Measurements from ENCODE around the gene EPHA3. TPM values are rescaled to one million over a fixed set of nuclear protein-coding genes. Genes with fewer than 3 reads are reported as not detected.
A peak's percentile ranks its signal among the peaks of the same experiment; 100 is the strongest.

EPHA3 gene
- total and polyA plus RNA-seq, 12 donors: 1.3 to 7.5 (median 4.4) TPM

DNA sequence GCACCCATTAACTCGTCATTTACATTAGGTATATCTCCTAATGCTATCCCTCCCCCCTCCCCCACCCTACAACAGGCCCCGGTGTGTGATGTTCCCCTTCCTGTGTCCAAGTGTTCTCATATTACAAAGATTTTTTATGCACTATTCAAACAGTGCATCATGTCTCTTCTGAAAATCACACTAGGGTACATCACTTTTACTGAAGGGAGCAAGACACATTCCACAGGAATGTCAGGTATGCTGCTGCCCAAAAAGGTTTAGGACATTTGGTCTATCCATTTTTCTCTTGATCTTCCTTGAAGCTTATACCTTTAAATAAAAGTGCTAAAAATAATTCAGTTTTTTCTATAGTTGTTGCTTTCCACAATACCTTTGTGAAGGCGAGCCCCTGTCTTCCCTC, 9.2 kb upstream of the EPHA3 start:
- H3K36me3 ChIP-seq: no peaks in the 10 kb centered on the region
- TF ChIP-seq, protein P1, sequence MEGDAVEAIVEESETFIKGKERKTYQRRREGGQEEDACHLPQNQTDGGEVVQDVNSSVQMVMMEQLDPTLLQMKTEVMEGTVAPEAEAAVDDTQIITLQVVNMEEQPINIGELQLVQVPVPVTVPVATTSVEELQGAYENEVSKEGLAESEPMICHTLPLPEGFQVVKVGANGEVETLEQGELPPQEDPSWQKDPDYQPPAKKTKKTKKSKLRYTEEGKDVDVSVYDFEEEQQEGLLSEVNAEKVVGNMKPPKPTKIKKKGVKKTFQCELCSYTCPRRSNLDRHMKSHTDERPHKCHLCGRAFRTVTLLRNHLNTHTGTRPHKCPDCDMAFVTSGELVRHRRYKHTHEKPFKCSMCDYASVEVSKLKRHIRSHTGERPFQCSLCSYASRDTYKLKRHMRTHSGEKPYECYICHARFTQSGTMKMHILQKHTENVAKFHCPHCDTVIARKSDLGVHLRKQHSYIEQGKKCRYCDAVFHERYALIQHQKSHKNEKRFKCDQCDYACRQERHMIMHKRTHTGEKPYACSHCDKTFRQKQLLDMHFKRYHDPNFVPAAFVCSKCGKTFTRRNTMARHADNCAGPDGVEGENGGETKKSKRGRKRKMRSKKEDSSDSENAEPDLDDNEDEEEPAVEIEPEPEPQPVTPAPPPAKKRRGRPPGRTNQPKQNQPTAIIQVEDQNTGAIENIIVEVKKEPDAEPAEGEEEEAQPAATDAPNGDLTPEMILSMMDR (IDR thresholded peaks at IDR 0.05): no peak
- H3K27me3 ChIP-seq: no peaks in the 10 kb centered on the region
- no peak overlapping the region for H3K27ac ChIP-seq
- WGBS, 2 donors: 83 to 88% methylated on average over 3 of the region's 3 CpGs
- no peaks in the 10 kb centered on the region for H3K9me3 ChIP-seq
- no peak for ATAC-seq
- no peak for DNase-seq
- peaks cover 0 to 6% (median 0%) of the 10 kb centered on the region in 9 donors for H3K4me1 ChIP-seq
- H3K4me3 ChIP-seq: no peak overlapping the region
- intact Hi-C loops (cut with DNase I): loop anchor here in 2 of 10 donors (5.0 to 10.0 kb wide), 2 partner anchors 883 to 896 kb away; no protein-coding TSS in a partner anchor

DNA sequence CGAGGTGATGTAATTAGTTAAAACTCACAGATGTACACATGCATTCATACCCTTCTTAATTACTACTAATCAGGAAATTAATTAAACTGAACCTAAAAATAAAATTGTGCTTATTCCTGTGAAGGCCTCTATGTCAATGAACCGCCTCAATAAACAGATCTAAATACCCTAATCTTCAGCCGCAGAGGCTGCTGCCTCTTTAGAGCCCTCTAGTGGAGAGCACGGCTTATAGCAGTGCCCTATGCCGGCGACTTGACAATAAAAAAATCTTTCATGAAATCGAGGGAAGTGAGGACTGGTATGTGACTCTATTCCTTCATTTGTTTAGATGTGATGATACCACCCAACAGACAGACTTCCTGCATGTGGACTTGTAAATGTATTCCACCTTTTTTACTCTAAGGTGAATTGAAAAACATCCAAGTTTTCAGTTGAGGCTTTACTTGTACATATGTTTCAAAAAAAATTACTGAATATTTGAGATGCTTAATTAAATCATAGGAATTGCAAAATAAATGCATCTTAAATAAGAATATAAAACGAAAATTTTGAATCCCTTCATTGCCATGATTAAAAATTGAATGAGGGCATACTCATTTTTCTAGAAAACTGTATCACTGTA, 8.3 kb upstream of the EPHA3 start:
- 28 to 30% methylated on average over 8 of the region's 8 CpGs for WGBS, 2 donors
- TF ChIP-seq, protein P1 (IDR thresholded peaks at IDR 0.05): peak; percentile 61 to 94 (median 86)
- H3K4me1 ChIP-seq: peaks cover 0 to 13% (median 0%) of the 10 kb centered on the region in 9 donors
- peak in 1 of 2 donors; percentile 16 for DNase-seq
- H3K27me3 ChIP-seq: no peaks in the 10 kb centered on the region
- no peak overlapping the region for H3K27ac ChIP-seq
- no peaks in the 10 kb centered on the region for H3K9me3 ChIP-seq
- intact Hi-C loops (cut with DNase I): loop anchor here in 2 of 10 donors (5.0 to 10.0 kb wide), 2 partner anchors 884 to 897 kb away; no protein-coding TSS in a partner anchor
- no peak overlapping the region for H3K4me3 ChIP-seq
- no peaks in the 10 kb centered on the region for H3K36me3 ChIP-seq
- peak in 4 of 8 donors; percentile 49 to 58 (median 54) for ATAC-seq

DNA sequence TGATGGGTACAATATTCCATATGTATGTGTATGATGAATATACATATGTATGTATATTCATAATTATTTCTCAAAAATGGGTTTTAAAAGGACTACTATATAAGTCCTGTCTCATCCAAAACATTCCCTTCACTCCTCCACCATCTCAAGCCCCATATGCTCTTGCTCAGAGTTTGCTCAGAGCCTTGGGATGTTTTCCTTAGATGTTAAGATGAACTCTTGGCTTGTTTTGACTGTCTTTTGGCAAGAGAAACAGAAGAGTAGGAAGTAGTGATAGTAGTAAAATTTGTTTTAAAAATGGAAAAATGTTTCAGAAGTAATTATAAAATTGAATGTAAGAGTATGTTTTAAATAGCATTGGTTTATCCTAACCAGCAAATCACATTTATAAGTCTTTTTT, 6.2 kb upstream of the EPHA3 start:
- Histone ChIP-seq H3K36me3 (no peaks in the 10 kb centered on the region), H3K4me3 (no peak overlapping the region), H3K27me3 (peaks cover 0 to 8% (median 0%) of the 10 kb centered on the region in 7 donors), H3K4me1 (peaks cover 0 to 13% (median 0%) of the 10 kb centered on the region in 9 donors), H3K9me3 (no peaks in the 10 kb centered on the region), H3K27ac (no peak overlapping the region)
- ATAC-seq: peak in 1 of 8 donors; percentile 53
- DNase-seq: no peak
- TF ChIP-seq, protein P1 (IDR thresholded peaks at IDR 0.05): no peak
- intact Hi-C loops (cut with DNase I): loop anchor here in 2 of 10 donors (5.0 kb wide), 1 partner anchor 899 kb away; no protein-coding TSS in a partner anchor

DNA sequence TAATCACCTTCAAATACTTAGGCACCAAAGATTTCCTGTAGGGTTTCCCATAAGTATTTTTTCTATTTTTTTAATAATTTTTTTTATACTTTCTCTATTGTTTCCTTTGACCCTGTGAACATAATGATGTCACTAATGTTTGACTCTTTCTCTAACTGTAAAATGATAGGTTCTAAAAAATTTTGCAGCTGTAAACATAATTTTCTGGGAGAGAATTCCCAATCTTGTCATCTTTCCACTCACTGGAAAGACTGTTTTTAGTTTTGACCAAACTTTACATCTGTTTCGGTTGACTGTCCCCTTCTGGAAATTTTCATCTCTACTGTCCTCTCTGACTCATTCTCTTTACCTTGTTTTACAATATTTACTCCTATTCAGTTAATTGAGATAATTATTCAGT, 5.5 kb upstream of the EPHA3 start:
- Histone ChIP-seq H3K4me1 (peaks cover 0 to 13% (median 0%) of the 10 kb centered on the region in 9 donors), H3K36me3 (no peaks in the 10 kb centered on the region), H3K9me3 (no peaks in the 10 kb centered on the region), H3K27ac (no peak overlapping the region), H3K27me3 (peaks cover 0 to 14% (median 1%) of the 10 kb centered on the region in 7 donors), H3K4me3 (no peak overlapping the region)
- intact Hi-C loops (cut with DNase I): loop anchor here in 2 of 10 donors (5.0 kb wide), 1 partner anchor 900 kb away; no protein-coding TSS in a partner anchor
- TF ChIP-seq, protein P1 (IDR thresholded peaks at IDR 0.05): no peak
- 75 to 87% methylated on average over 1 of the region's 1 CpG for WGBS, 2 donors
- DNase-seq (no peak), ATAC-seq (no peak)
